Measurements from ENCODE around the gene VGLL3.
A peak's percentile ranks its signal among the peaks of the same experiment; 100 is the strongest.

The VGLL3 gene

DNA sequence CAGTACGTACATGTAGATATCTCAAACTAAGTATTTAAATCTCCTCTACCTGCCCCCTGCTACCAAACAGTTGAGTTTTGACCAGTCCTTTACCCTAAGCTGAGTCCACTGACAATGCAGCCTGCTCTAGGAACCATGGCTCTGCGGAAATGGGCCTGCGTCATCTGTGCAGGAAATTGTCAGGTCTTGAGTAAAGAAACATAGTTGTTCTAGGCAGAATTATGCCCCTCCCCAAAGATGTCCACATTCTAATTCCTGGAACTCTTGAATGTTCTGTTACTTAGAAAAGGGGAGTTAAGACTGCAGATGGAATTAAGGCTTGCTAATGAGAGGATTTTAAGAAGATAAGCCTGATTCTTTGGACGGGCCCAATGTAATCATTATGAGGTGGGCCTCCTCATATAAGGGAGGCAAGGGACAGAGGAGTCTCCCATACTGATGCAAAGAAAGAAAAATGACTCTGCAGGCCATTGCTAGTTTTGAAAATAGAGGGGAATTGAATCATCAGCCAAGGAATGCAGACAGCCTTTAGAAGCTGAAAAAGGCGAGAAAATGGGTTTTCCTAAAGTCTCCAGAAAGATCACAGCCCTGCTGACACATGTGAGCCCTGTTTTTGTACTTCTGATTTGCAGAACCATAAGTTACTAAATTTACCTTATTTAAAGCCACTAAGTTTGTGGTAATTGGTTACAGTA, 5.5 kb upstream of the VGLL3 start:
- DNase-seq (ENCODE audit: low spot score in 2 of 2), result no peak
- H3K4me3 Mint-ChIP-seq, result no peak overlapping the region
- peaks cover 8% of the 10 kb centered on the region for H3K9me3 Mint-ChIP-seq
- H3K27ac Mint-ChIP-seq, result no peak overlapping the region
- no peaks in the 10 kb centered on the region for H3K4me1 Mint-ChIP-seq
- no peak for ATAC-seq
- no peaks in the 10 kb centered on the region for H3K36me3 Mint-ChIP-seq

- peaks cover 8% of the 10 kb centered on the region for H3K9me3 Mint-ChIP-seq
- DNase-seq (ENCODE audit: low spot score in 2 of 2), result no peak
- H3K4me3 Mint-ChIP-seq, result no peak overlapping the region
- H3K4me1 Mint-ChIP-seq, result no peaks in the 10 kb centered on the region
- H3K27ac Mint-ChIP-seq, result no peak overlapping the region
- H3K36me3 Mint-ChIP-seq, result no peaks in the 10 kb centered on the region
- no peak for ATAC-seq
Measured at GRCh38 chr3:86995537-86995936, 4.6 kb upstream of the VGLL3 start.

DNA sequence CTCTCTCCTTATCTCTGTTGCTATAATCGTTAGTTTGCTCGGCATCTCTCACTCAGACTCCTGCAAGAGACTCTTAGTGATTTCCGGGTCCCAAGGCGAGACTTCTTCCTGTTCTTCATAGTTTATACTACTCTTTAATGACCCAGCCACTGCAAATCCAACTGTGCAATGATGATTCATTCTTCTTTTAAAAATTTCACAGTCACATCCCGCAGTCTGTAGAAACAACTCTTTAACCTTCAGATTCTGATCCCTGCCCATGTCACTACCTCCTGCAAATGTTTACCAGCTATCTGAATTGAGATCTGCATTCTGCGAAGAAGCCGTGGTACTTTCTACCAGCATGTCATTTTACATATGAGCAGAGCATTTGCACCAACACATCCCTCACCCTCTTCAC, 2.8 kb upstream of the VGLL3 start:
- Mint-ChIP-seq H3K4me1 (no peaks in the 10 kb centered on the region), H3K36me3 (no peaks in the 10 kb centered on the region), H3K27ac (no peak overlapping the region), H3K9me3 (peaks cover 8% of the 10 kb centered on the region), H3K4me3 (no peak overlapping the region)
- DNase-seq (ENCODE audit: low spot score in 2 of 2), result no peak
- ATAC-seq, result no peak

GRCh38 chr3:86991840-86992435, 989 bp upstream of the VGLL3 start:
- DNase-seq (ENCODE audit: low spot score in 2 of 2) (no peak), ATAC-seq (no peak)
- no peaks in the 10 kb centered on the region for H3K36me3 Mint-ChIP-seq
- H3K4me1 Mint-ChIP-seq, result no peaks in the 10 kb centered on the region
- H3K4me3 Mint-ChIP-seq, result no peak overlapping the region
- no peak overlapping the region for H3K27ac Mint-ChIP-seq
- peaks cover 8% of the 10 kb centered on the region for H3K9me3 Mint-ChIP-seq

- ATAC-seq (no peak), DNase-seq (ENCODE audit: low spot score in 2 of 2) (no peak)
- H3K4me1 Mint-ChIP-seq, result no peaks in the 10 kb centered on the region
- no peak overlapping the region for H3K27ac Mint-ChIP-seq
- H3K9me3 Mint-ChIP-seq, result peaks cover 8% of the 10 kb centered on the region
- no peaks in the 10 kb centered on the region for H3K36me3 Mint-ChIP-seq
- H3K4me3 Mint-ChIP-seq, result no peak overlapping the region
Measured at GRCh38 chr3:86991482-86991815, 500 bp upstream of the VGLL3 start.

GRCh38 chr3:86990012-86990733, 776 bp downstream of the VGLL3 start:
- peaks cover 8% of the 10 kb centered on the region for H3K9me3 Mint-ChIP-seq
- no peaks in the 10 kb centered on the region for H3K36me3 Mint-ChIP-seq
- no peak overlapping the region for H3K27ac Mint-ChIP-seq
- no peaks in the 10 kb centered on the region for H3K4me1 Mint-ChIP-seq
- ATAC-seq (peak; percentile 51), DNase-seq (ENCODE audit: low spot score in 2 of 2) (no peak)
- H3K4me3 Mint-ChIP-seq, result no peak overlapping the region

DNA sequence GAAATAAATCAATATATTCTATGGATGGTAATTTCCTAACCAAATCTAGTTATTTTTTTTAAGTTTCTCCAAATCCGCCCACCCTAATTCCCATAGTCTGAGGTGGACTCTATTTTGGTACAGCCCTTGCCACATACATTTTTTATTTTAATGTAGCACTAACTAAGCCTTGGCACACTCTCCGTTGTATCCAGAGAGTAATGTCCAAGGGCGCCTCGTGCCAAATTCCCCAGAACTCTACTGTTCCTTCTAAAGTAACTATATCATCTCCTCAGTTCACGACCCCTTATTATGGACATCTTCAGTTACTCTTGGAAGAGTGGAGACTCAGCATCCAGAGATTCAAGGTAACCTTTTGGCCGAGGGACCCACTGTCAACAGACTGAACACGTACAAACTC, 1.3 kb downstream of the VGLL3 start:
- DNase-seq (ENCODE audit: low spot score in 2 of 2), result no peak
- ATAC-seq, result no peak
- Mint-ChIP-seq H3K36me3 (no peaks in the 10 kb centered on the region), H3K4me3 (no peak overlapping the region), H3K9me3 (peaks cover 8% of the 10 kb centered on the region), H3K27ac (no peak overlapping the region), H3K4me1 (no peaks in the 10 kb centered on the region)

- H3K27ac Mint-ChIP-seq, result no peak overlapping the region
- DNase-seq (ENCODE audit: low spot score in 2 of 2), result no peak
- no peaks in the 10 kb centered on the region for H3K4me1 Mint-ChIP-seq
- H3K36me3 Mint-ChIP-seq, result no peaks in the 10 kb centered on the region
- no peak for ATAC-seq
- H3K4me3 Mint-ChIP-seq, result no peak overlapping the region
- H3K9me3 Mint-ChIP-seq, result peaks cover 7% of the 10 kb centered on the region
Measured at GRCh38 chr3:86989006-86989405, 1.9 kb downstream of the VGLL3 start.

GRCh38 chr3:86988235-86988634, 2.7 kb downstream of the VGLL3 start:
- Mint-ChIP-seq H3K9me3 (peaks cover under 1% of the 10 kb centered on the region), H3K4me1 (no peaks in the 10 kb centered on the region), H3K36me3 (no peaks in the 10 kb centered on the region), H3K27ac (no peak overlapping the region), H3K4me3 (no peak overlapping the region)
- DNase-seq (ENCODE audit: low spot score in 2 of 2), result no peak
- ATAC-seq, result no peak

DNA sequence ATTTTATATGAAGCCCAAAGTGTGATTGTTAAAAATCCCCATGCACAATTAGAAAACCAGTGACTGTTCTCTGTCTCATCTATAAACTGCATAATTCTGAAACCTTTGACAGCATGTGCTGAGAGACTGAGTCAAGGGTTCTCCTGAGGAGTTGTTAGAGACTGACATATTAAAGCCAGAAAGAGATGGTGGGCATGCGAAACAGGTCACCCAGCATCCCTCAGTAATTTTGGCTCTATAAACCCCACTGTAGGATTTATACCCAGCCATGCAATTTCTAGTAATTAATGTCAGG, 3.6 kb downstream of the VGLL3 start:
- DNase-seq (ENCODE audit: low spot score in 2 of 2), result no peak
- no peaks in the 10 kb centered on the region for H3K4me1 Mint-ChIP-seq
- no peaks in the 10 kb centered on the region for H3K9me3 Mint-ChIP-seq
- no peak for ATAC-seq
- no peak overlapping the region for H3K4me3 Mint-ChIP-seq
- H3K27ac Mint-ChIP-seq, result no peak overlapping the region
- no peaks in the 10 kb centered on the region for H3K36me3 Mint-ChIP-seq

- Mint-ChIP-seq H3K4me1 (no peaks in the 10 kb centered on the region), H3K27ac (no peak overlapping the region)
- ATAC-seq, result no peak
Measured at GRCh38 chr3:86986671-86987420, 4.1 kb downstream of the VGLL3 start.

DNA sequence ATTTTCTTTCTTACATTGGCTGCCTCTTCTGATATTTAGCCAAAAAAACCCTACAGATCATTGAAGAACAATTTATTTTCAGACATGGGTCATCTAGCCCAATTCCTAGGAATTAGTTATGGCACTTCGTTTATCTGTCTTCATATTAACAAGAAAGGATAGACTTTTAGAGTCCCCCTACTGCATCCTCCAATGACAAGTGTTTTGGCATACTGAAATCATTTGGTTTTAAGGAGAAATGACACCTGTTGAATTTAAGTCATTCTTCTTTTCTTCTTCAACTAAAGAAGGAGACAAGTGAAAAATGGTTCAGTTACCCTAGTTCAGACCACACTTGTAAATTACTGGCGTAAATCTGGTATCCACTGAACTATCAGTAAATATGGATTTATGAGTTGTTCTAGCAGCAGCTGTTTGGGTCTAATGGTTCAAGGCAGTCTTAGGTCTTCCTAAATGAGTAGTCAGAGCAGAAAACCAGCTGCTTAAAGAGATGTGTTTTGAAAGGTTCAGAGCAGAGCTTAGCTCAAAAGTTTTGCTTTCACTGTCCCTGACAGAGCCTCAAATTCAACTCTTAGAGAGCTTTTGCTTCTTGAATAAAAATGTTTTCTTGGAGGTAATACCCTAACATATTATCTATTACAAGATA, 5.6 kb downstream of the VGLL3 start:
- Mint-ChIP-seq H3K36me3 (no peaks in the 10 kb centered on the region), H3K9me3 (no peaks in the 10 kb centered on the region), H3K4me1 (no peaks in the 10 kb centered on the region), H3K27ac (no peak overlapping the region), H3K4me3 (no peak overlapping the region)
- ATAC-seq, result no peak
- no peak for DNase-seq (ENCODE audit: low spot score in 2 of 2)

More at GRCh38 chr3:86986671-86987420, 4.1 kb downstream of the VGLL3 start:
- no peak overlapping the region for H3K4me3 Mint-ChIP-seq
- DNase-seq (ENCODE audit: low spot score in 2 of 2), result no peak
- no peaks in the 10 kb centered on the region for H3K36me3 Mint-ChIP-seq
- H3K9me3 Mint-ChIP-seq, result no peaks in the 10 kb centered on the region

GRCh38 chr3:86984271-86984670, 6.7 kb downstream of the VGLL3 start:
- no peak for DNase-seq (ENCODE audit: low spot score in 2 of 2)
- H3K9me3 Mint-ChIP-seq, result no peaks in the 10 kb centered on the region
- H3K27ac Mint-ChIP-seq, result no peak overlapping the region
- no peaks in the 10 kb centered on the region for H3K36me3 Mint-ChIP-seq
- ATAC-seq, result no peak
- H3K4me1 Mint-ChIP-seq, result no peaks in the 10 kb centered on the region
- no peak overlapping the region for H3K4me3 Mint-ChIP-seq

GRCh38 chr3:86982883-86983282, 8.1 kb downstream of the VGLL3 start:
- Mint-ChIP-seq H3K4me1 (no peaks in the 10 kb centered on the region), H3K27ac (no peak overlapping the region), H3K9me3 (peaks cover 5% of the 10 kb centered on the region), H3K4me3 (no peak overlapping the region), H3K36me3 (no peaks in the 10 kb centered on the region)
- ATAC-seq (no peak), DNase-seq (ENCODE audit: low spot score in 2 of 2) (no peak)

- no peak for DNase-seq (ENCODE audit: low spot score in 2 of 2)
- Mint-ChIP-seq H3K27ac (no peak overlapping the region), H3K4me3 (no peak overlapping the region), H3K9me3 (peaks cover 9% of the 10 kb centered on the region), H3K4me1 (no peaks in the 10 kb centered on the region), H3K36me3 (no peaks in the 10 kb centered on the region)
- ATAC-seq, result no peak
Measured at GRCh38 chr3:86978111-86978551, 12.8 kb downstream of the VGLL3 start.

Measured in stimulated activated effector memory CD8-positive, alpha-beta T cell treated with anti-CD3 and anti-CD28 coated beads, Interleukin-12 subunit alpha, Interleukin-12 subunit beta, amount 100 ng/mL, for 72 hours (primary cell).